ENCODE data around the gene CTNNA2.

- no peak for TF ChIP-seq POLR2A (IDR thresholded peaks at IDR 0.05; ENCODE audit: low read depth, low read length)
- TF ChIP-seq POLR2AphosphoS5 (IDR thresholded peaks at IDR 0.05; ENCODE audit: low read depth, low read length): no peak
- TF ChIP-seq TAF1 (IDR thresholded peaks at IDR 0.05; ENCODE audit: borderline replicate concordance, low read depth, low read length): no peak
Observed at GRCh38 chr2:80242355-80242910, 729.6 kb downstream of the CTNNA2 start.
